Activated CD4-positive, alpha-beta T cell treated with anti-CD3 and anti-CD28 coated beads for 1 hour (primary cell): ENCODE data around the gene C5.
A peak's percentile ranks its signal among the peaks of the same experiment; 100 is the strongest.

Source experiments
- DNase-seq: peaks from one replicate; pipeline ENCODE4 v3.0.0-alpha.2; 2020

The C5 gene

DNA sequence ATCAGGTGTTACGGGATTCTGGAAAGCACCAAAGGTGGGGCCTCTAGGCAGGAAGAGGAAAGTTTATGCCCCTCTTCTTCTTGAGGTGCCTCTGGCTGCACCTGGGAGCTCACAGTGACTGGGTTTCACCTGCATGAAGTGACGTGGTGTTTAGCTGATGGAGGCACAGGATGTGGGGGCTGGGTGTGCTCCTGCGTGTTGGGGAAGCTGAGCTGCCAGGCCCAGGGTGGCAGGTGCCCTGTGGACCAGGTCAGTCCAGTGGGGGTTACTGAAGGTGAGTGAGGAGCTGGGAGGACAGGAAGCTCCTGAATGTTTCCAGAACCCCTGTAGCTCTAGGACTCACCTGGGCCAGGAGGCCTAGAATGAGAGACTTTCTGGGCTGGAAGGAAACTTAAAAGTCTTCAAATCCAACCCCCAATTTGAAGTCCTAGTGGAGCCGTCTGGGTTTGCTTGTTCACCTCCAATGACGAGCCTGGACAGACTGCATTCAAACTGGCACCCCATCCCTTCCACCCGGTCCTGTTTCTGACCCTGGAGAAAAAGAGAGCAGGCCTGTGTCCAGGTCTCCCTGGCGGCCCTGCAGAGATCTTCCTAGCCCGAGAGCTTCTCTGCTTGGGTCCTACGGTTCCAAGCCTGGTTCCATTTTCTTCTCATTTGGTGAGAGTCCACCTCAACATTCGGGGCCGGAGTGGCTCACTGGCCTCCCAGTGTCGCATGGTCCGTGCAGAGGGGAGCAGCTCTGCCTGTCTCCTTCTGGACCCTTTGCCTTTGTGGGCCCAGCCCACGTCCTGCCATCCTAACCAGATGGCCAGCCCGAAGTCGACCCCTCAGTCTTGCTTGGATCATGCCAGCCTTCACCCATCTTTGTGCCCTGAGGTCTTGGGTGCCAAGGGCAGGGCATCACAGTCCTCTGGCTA lies 145.8 kb downstream of the C5 start:
- DNase-seq: peak; percentile 56

DNA sequence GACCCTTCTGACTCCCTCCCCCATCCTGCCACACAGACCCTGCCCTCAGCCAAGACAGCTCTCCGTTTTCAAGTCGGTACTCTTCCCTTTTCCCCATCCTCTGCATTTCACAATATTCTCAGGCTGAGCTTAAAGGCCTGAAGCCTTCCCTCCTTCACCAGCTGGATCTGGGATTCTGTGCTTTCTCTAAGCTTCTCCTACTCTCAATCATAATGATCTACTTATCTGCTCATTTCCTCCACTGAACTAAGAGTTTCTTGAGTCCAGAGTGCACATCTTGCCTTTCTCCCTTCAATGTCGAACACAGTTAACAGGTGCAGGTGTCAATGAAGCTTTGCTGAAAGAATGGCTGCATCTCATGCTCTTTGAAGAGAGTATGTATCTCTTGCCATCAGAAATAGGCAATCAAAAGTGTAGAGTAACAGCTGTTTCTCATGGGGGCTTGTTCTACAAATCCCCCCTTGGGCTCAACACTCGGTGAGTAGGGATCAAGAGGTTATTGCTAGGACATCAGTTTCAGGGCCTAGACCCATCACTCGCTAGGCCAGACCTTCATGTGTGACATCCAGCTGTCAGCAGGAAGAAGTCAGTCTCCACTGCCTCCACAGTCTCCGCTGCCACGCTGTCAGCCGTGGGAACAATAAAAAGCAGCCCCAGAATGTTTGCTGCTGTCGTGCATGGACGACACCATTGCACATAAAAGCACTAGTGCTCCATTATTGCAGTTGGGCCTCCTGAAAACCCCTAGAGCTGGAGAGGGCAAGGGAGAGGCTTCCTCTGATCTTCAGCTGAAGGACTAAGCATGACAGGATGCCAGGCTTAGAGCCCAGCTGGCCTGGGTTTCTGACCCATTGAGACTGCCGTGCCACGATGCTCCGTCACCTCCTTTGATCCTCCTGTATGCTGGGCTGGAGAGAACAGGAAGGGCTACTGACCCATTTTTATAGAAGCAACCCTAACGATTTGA lies 147.2 kb downstream of the C5 start:
- no peak for DNase-seq
